Activated effector memory CD4-positive, alpha-beta T cell treated with Interleukin-2 at 50 U/mL for 16 hours (primary cell): ENCODE results near the gene RBBP4.

Experiments
- DNase-seq: peaks from one replicate; pipeline ENCODE4 v3.0.0-alpha.2; 2020

RBBP4 gene

GRCh38 chr1:32724678-32725614 lies 73.9 kb downstream of the RBBP4 start:
- no peak for DNase-seq

GRCh38 chr1:32725615-32725982 lies 74.6 kb downstream of the RBBP4 start:
- DNase-seq: no peak

- DNase-seq: no peak
Observed at GRCh38 chr1:32727876-32728275, 76.9 kb downstream of the RBBP4 start.

GRCh38 chr1:32728413-32729077 lies 77.5 kb downstream of the RBBP4 start:
- no peak for DNase-seq

- no peak for DNase-seq
Observed at GRCh38 chr1:32729254-32730046, 78.4 kb downstream of the RBBP4 start.

GRCh38 chr1:32733582-32734321 lies 82.7 kb downstream of the RBBP4 start:
- DNase-seq: no peak
